Kidney (tissue), 14 donors: ENCODE results near the gene PAN3. TPM values are rescaled to one million over a fixed set of nuclear protein-coding genes. Genes with fewer than 3 reads are reported as not detected.

Source experiments
- DNase-seq, 5 donors: peaks; one replicate each; pipeline ENCODE4 v3.0.0-alpha.2; 2013 to 2020
- FAIRE-seq: peaks from 2 replicates; lab custom pipeline; 2012; peaks lifted over from hg19 to GRCh38; lab: Jason Lieb, UNC
- H3K27ac ChIP-seq, 2 donors: one replicate each; pipeline ENCODE4 v1.7.0; 2013; ENCODE audit warnings: low read depth in 2 of 2, low read length in 2 of 2, inconsistent platforms in 1 of 2
- H3K27me3 ChIP-seq: one replicate; pipeline ENCODE4 v1.7.1; 2013; ENCODE audit warnings: low read length, inconsistent platforms; ENCODE audit not compliant: control insufficient read depth, insufficient read depth
- H3K36me3 ChIP-seq, 3 donors: one replicate each; pipeline versions ENCODE4 v1.7.0 to v1.7.1; 2013; ENCODE audit warnings: low read length in 3 of 3, control low read depth in 1 of 3, inconsistent platforms in 1 of 3; ENCODE audit not compliant: insufficient read depth in 3 of 3, control insufficient read depth in 2 of 3
- H3K4me1 ChIP-seq, 3 donors: one replicate each; pipeline versions ENCODE4 v1.7.0 to v1.7.1; 2013; ENCODE audit warnings: low read length in 3 of 3, inconsistent platforms in 1 of 3, low read depth in 1 of 3; ENCODE audit not compliant: control insufficient read depth in 2 of 3, insufficient read depth in 2 of 3
- H3K4me3 ChIP-seq, 3 donors: one replicate each; pipeline versions ENCODE4 v1.7.0 to v1.8.1; 2013; ENCODE audit warnings: low read length in 3 of 3, control low read depth in 1 of 3, inconsistent platforms in 1 of 3
- H3K9ac ChIP-seq, 3 donors: one replicate each; pipeline versions ENCODE4 v1.7.0 to v1.7.1; 2013; ENCODE audit warnings: low read length in 3 of 3, control low read depth in 1 of 3, inconsistent platforms in 1 of 3
- H3K9me3 ChIP-seq, 3 donors: one replicate each; pipeline versions ENCODE4 v1.7.0 to v1.7.1; 2013; ENCODE audit warnings: low read length in 3 of 3, control low read depth in 1 of 3, inconsistent platforms in 1 of 3; ENCODE audit not compliant: control insufficient read depth in 2 of 3, insufficient read depth in 1 of 3
- CTCF ChIP-seq: IDR thresholded peaks from 3 replicates; pipeline ENCODE4 v1.5.1; 2012; ENCODE audit warnings: mild to moderate bottlenecking, moderate library complexity, borderline replicate concordance; ENCODE audit not compliant: insufficient read depth; ENCODE audit errors: extremely low read depth
- intact Hi-C: fragments of 100-400 bp; cut with DNase I; formaldehyde crosslinking; loops from one replicate; pipeline ENCODE4 v1.11.1; 2022
- polyA plus RNA-seq: library from polyadenylated mRNA; stranded (reverse); fragments of 350-450 nt; fragmentation: Illumina TruSeq; extraction: RNeasy Lipid Tissue Mini Kit (QIAGEN cat#74804); gene quantifications from one replicate; pipeline ENCODE4 v1.2.3, GENCODE V29; 2014; ENCODE audit warnings: low read depth, low replicate concordance; ENCODE audit not compliant: insufficient read depth
- total RNA-seq: library from RNA; stranded (reverse); fragmentation: NEBNext Ultra II Directional; extraction: Animal tissue kit (Norgen Biotek cat#: 25700); gene quantifications from one replicate; pipeline ENCODE4 v1.2.1, GENCODE V29; 2021
- donor health status: control.
- donor health status: control.
- donor health status: control.
- donor health status: control.
- donor health status: control.
- donor health status: DM: yes; HTN: yes; CAD: no.
- donor health status: Normal renal cell carcinoma (clear cell type).

Gene PAN3
- total and polyA plus RNA-seq, 2 donors from 2014 or later, result 8.2 to 46.3 TPM

DNA sequence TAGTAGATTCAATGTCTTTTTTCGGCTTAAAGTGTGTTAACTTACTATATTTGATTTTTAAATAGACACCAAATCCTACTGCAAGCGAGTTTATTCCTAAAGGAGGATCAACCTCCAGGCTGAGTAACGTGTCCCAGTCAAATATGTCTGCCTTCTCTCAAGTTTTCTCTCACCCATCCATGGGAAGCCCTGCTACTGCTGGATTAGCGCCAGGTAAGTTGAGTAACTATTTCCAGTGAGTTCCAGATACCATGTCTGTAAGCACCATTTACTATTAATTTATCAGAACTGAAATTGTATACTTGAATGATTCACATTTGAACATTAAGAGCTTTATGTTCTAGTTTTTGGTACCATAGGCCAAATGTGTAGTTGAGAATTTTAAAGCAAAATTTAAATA lies 81.8 kb downstream of the PAN3 start:
- FAIRE-seq (no peak), DNase-seq (no peak)
- peaks cover 0 to 4% (median 0%) of the 10 kb centered on the region in 3 donors for H3K36me3 ChIP-seq
- no peaks in the 10 kb centered on the region for H3K27me3 ChIP-seq
- no peak for TF ChIP-seq CTCF
- H3K9ac ChIP-seq, result no peak overlapping the region
- no peak overlapping the region for H3K27ac ChIP-seq
- H3K4me1 ChIP-seq, result no peaks in the 10 kb centered on the region
- no peaks in the 10 kb centered on the region for H3K9me3 ChIP-seq
- intact Hi-C loops, result no loop called here
- H3K4me3 ChIP-seq, result no peak overlapping the region

DNA sequence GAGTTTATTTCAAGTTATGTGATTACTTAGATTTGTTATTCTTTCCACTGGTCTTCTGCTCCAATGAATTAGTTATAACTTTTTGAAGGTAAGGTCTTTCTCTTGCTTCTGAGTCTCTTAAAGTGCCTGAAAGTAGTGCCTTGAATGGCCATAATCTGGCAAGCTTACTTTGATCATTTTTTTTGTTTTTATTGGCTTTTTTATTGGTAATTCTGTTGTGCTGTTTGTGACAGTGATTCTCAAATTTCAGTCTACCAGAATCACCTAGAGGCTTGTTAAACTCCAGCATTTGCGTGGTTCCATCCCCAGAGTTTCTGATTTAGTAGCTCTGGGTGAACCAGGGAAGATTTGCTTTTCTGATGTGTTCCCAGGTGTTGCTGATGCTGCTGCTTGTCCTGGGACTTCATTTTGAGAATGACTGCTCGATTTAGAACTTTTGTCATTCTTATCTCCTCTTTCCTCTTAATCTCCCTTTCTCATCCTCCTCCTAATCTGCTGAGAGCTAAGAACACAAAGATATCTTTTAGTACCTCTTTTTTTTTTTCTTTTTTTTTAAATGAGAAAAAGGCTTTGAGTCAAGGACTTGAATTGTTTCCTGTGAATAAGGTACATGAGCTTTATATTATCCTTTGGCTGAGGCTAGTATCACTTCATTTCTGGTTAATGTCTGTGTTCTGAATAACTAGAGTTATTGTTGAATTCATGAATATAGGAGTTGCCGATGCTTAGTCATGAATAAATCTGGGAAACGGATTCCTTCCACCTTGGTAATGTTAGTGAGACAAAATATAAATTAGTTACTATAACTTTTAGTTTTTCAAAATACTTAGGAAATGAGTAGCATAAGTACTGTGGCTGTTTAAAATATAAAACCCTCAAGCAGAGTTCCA lies 91.4 kb downstream of the PAN3 start:
- H3K36me3 ChIP-seq, result peaks cover 0 to 3% (median 0%) of the 10 kb centered on the region in 3 donors
- H3K27me3 ChIP-seq, result no peaks in the 10 kb centered on the region
- DNase-seq (no peak), FAIRE-seq (no peak)
- H3K4me3 ChIP-seq, result no peak overlapping the region
- no peak overlapping the region for H3K27ac ChIP-seq
- no peaks in the 10 kb centered on the region for H3K9me3 ChIP-seq
- no peak for TF ChIP-seq CTCF
- no peaks in the 10 kb centered on the region for H3K4me1 ChIP-seq
- intact Hi-C loops, result no loop called here
- H3K9ac ChIP-seq, result no peak overlapping the region

GRCh38 chr13:28231642-28232041 lies 93.3 kb downstream of the PAN3 start:
- H3K27ac ChIP-seq, result no peak overlapping the region
- H3K9ac ChIP-seq, result no peak overlapping the region
- no peaks in the 10 kb centered on the region for H3K4me1 ChIP-seq
- DNase-seq (no peak), FAIRE-seq (no peak)
- no peaks in the 10 kb centered on the region for H3K27me3 ChIP-seq
- no peak overlapping the region for H3K4me3 ChIP-seq
- TF ChIP-seq CTCF, result no peak
- no peaks in the 10 kb centered on the region for H3K9me3 ChIP-seq
- H3K36me3 ChIP-seq, result peaks cover 0 to 3% (median 0%) of the 10 kb centered on the region in 3 donors
- intact Hi-C loops, result no loop called here
